IPS-18a (cell line): ENCODE results near the gene IRAK3.
A peak's percentile ranks its signal among the peaks of the same experiment; 100 is the strongest.

Experiments
- H3K27ac ChIP-seq: one replicate; pipeline ENCODE4 v1.5.1; 2013; ENCODE audit warnings: low read length
- H3K27me3 ChIP-seq: one replicate; pipeline ENCODE4 v1.6.1; 2013; ENCODE audit warnings: mild to moderate bottlenecking, low read length; ENCODE audit not compliant: control insufficient read depth, insufficient read depth
- H3K36me3 ChIP-seq: one replicate; pipeline ENCODE4 v1.6.1; 2013; ENCODE audit warnings: low read depth, low read length; ENCODE audit not compliant: control insufficient read depth
- H3K4me1 ChIP-seq: one replicate; pipeline ENCODE4 v1.6.1; 2013; ENCODE audit warnings: low read depth, low read length; ENCODE audit not compliant: control insufficient read depth
- H3K4me3 ChIP-seq: one replicate; pipeline ENCODE4 v1.5.1; 2013; ENCODE audit warnings: low read length
- H3K9ac ChIP-seq: one replicate; pipeline ENCODE4 v1.6.1; 2013; ENCODE audit warnings: mild to moderate bottlenecking, low read length, moderate library complexity
- H3K9me3 ChIP-seq: one replicate; pipeline ENCODE4 v1.6.1; 2013; ENCODE audit warnings: low read depth, low read length; ENCODE audit not compliant: control insufficient read depth

IRAK3 gene

DNA sequence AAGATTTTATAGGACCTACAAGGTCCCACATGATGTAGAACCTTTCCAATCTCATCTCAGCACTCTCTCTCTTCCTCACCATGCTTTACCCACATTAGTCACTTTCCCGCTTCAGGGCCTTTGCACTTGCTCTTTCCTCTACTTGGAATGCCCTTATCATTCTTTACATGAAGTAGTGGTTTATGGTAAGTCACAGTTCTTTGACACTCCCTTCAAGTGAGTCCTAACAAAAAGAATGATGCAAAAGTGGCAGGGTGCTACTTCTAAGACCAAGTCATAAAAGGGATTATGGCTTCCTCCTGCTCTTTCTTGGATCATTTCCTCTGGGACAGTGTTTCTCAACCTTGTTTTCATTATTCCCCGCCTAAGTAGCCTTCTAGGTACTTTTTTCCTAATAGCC lies 32.4 kb upstream of the IRAK3 start:
- Histone ChIP-seq H3K36me3 (peaks cover 4% of the 10 kb centered on the region), H3K4me1 (no peaks in the 10 kb centered on the region), H3K4me3 (no peak overlapping the region), H3K27ac (no peak overlapping the region), H3K9ac (no peak overlapping the region), H3K27me3 (no peaks in the 10 kb centered on the region), H3K9me3 (no peaks in the 10 kb centered on the region)

DNA sequence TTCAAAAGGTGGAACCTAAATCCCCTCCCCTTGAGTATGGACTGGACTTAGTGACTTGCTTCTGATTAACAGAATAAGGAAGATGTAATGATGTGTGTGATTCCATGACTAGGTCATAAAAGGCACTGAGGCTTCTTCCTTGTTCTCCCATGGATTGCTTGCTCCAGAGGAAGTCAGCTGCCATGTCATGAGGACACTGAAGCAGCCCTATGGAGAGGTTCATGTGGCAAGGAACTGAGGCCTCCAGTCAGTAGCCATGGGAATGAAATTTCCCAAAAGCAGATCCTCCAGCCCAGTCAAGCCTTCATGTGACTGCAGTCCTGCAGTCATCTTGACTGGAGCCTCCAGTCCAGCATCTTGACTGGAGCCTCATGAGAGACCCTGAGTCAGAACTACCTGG lies 29.9 kb upstream of the IRAK3 start:
- Histone ChIP-seq H3K4me1 (no peaks in the 10 kb centered on the region), H3K9ac (no peak overlapping the region), H3K27me3 (no peaks in the 10 kb centered on the region), H3K36me3 (peaks cover 4% of the 10 kb centered on the region), H3K4me3 (no peak overlapping the region), H3K9me3 (no peaks in the 10 kb centered on the region), H3K27ac (no peak overlapping the region)

DNA sequence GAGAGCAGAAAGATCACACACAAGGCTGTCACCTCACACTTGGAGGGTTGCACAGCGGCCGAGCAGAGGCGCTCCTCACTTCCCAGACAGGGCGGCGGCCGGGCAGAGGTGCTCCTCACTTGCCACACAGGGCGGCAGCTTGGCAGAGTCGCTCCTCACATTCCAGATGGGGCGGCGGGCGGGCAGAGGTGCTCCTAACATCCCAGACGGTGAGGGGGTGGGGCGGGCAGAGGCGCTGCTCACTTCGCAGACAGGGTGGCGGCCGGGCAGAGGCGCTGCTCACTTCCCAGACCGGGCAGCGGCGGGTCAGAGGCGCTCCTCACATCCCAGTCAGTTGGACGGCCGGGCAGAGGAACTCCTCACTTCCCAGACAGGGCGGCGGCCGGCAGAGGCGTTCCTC lies 28.3 kb upstream of the IRAK3 start:
- H3K4me3 ChIP-seq, result no peak overlapping the region
- no peak overlapping the region for H3K27ac ChIP-seq
- peaks cover 7% of the 10 kb centered on the region for H3K9me3 ChIP-seq
- no peaks in the 10 kb centered on the region for H3K27me3 ChIP-seq
- no peaks in the 10 kb centered on the region for H3K4me1 ChIP-seq
- H3K36me3 ChIP-seq, result peaks cover 4% of the 10 kb centered on the region
- no peak overlapping the region for H3K9ac ChIP-seq

DNA sequence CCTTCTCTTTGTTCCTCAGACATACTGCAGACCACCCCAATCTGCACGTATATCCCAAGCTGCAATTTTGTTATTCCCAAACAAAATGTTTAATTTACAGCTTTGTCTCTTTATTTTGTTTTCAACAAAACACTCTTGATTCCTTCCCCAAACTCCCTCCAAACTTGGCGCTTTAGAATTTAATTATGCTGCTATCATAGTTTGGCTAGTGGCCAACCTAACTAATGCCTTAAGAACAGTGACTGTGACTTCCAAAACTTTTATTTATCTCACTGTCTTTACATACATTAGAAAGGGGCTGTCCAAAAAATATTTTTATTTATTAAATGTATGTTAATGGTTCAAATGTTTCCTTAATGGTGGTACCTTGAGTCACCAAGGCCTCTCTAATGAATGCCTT lies 26.3 kb upstream of the IRAK3 start:
- H3K36me3 ChIP-seq, result peaks cover 4% of the 10 kb centered on the region
- H3K27ac ChIP-seq, result no peak overlapping the region
- no peak overlapping the region for H3K4me3 ChIP-seq
- peaks cover 7% of the 10 kb centered on the region for H3K9me3 ChIP-seq
- no peaks in the 10 kb centered on the region for H3K4me1 ChIP-seq
- H3K9ac ChIP-seq, result no peak overlapping the region
- no peaks in the 10 kb centered on the region for H3K27me3 ChIP-seq

DNA sequence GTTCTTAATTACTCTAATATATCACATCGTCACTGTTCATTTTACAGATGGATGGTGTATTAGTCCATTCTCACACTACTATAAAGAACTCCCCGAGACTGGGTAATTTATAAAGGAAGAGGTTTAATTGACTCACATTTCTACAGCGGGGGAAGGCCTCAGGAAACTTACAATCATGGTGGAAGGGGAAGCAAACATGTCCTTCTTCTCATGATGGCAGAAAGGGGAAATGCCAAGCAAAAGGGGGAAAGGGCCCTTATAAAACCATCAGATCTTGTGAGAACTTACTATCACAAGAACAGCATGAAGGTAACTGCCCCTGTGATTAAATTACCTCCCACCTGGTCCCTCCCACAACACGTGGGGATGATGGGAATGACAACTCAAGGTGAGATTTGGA lies 25.7 kb upstream of the IRAK3 start:
- no peaks in the 10 kb centered on the region for H3K27me3 ChIP-seq
- peaks cover 7% of the 10 kb centered on the region for H3K9me3 ChIP-seq
- no peak overlapping the region for H3K27ac ChIP-seq
- peaks cover 4% of the 10 kb centered on the region for H3K36me3 ChIP-seq
- no peak overlapping the region for H3K9ac ChIP-seq
- H3K4me3 ChIP-seq, result no peak overlapping the region
- H3K4me1 ChIP-seq, result peaks cover under 1% of the 10 kb centered on the region

DNA sequence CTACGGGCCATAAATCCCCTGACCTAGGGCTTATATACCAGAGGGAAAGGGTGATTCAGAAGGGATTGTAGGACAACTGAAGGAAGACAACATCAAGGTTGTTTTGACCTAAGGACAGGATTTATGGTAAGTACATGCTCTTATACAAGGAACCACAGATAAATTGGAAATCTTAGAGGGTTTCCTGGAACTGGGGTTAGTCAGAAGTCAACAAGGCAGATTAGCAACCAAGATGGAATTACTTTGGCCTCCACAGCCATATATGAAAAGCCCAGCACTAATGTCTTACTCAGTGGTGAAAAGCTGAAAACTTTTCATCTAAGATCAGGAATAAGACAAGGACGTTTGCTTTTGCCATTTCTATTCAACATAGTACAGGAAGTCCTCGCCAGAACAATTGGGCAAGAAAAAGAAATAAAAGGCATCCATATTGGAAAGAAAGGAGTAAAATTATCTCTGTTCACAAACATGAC lies 24.6 kb upstream of the IRAK3 start:
- Histone ChIP-seq H3K9ac (no peak overlapping the region), H3K4me3 (no peak overlapping the region), H3K9me3 (peaks cover 7% of the 10 kb centered on the region), H3K4me1 (peaks cover 7% of the 10 kb centered on the region), H3K27me3 (no peaks in the 10 kb centered on the region), H3K36me3 (peaks cover 4% of the 10 kb centered on the region), H3K27ac (no peak overlapping the region)

DNA sequence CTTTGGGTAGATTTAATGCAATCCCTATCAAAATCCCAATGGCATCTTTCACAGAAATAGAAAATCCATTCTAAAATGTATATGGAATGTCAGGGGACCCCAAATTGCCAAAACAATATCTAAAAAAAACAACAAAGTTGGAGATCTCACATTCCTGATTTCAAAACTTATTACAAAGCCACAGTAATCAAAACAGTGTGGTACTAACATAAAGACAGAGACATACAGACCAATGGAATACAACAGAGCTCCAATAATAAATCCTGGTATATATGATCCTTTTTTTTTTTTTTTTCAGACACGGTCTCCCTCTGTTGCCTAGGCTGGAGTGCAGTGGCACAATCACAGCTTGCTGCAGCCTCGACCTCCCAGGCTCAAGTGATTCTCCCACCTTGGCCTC lies 23.9 kb upstream of the IRAK3 start:
- Histone ChIP-seq H3K4me3 (no peak overlapping the region), H3K9me3 (peaks cover 7% of the 10 kb centered on the region), H3K9ac (no peak overlapping the region), H3K27me3 (no peaks in the 10 kb centered on the region), H3K36me3 (no peaks in the 10 kb centered on the region), H3K27ac (no peak overlapping the region), H3K4me1 (peaks cover 7% of the 10 kb centered on the region)

DNA sequence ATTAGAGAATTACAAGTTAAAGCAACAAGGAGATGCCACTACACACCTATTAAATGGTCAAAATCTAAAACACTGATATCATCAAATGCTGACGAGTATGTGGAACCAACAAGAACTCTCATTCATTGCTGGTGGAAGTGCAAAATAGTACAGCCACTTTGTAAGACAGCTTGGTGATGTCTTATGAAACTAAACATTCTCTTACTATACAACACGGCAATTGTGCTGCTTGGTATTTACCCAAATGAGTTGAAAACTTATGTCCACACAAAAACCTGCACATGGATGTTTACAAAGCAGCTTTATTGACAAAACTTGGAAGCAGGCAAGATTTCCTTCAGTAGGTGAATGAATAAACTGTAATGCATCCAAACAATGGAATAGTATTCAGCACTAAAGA lies 22.5 kb upstream of the IRAK3 start:
- Histone ChIP-seq H3K4me3 (no peak overlapping the region), H3K4me1 (peaks cover 7% of the 10 kb centered on the region), H3K27ac (no peak overlapping the region), H3K9me3 (peaks cover 7% of the 10 kb centered on the region), H3K36me3 (no peaks in the 10 kb centered on the region), H3K27me3 (no peaks in the 10 kb centered on the region), H3K9ac (no peak overlapping the region)

DNA sequence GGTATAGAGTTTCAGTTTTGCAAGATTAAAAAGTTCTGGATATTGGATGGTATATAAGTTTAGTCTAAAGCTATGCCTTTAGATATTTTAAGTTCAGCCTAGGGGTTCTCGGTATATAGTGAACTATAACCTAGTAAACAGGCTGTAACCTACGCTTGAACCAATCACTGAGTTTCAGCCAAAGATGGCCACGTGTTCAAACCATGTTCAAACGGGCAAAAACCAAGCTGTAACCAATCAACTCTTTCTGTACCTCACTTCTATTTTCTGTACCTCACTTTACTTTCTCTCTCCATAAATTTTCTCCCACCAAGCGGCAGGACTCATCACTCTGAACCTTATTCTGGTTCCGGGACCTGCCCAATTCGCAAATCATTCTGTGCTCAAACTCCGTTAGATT lies 20.6 kb upstream of the IRAK3 start:
- no peaks in the 10 kb centered on the region for H3K36me3 ChIP-seq
- H3K9me3 ChIP-seq, result peaks cover 7% of the 10 kb centered on the region
- no peak overlapping the region for H3K27ac ChIP-seq
- no peak overlapping the region for H3K9ac ChIP-seq
- H3K27me3 ChIP-seq, result no peaks in the 10 kb centered on the region
- H3K4me1 ChIP-seq, result peaks cover 7% of the 10 kb centered on the region
- peak overlapping the region; percentile 91 for H3K4me3 ChIP-seq

DNA sequence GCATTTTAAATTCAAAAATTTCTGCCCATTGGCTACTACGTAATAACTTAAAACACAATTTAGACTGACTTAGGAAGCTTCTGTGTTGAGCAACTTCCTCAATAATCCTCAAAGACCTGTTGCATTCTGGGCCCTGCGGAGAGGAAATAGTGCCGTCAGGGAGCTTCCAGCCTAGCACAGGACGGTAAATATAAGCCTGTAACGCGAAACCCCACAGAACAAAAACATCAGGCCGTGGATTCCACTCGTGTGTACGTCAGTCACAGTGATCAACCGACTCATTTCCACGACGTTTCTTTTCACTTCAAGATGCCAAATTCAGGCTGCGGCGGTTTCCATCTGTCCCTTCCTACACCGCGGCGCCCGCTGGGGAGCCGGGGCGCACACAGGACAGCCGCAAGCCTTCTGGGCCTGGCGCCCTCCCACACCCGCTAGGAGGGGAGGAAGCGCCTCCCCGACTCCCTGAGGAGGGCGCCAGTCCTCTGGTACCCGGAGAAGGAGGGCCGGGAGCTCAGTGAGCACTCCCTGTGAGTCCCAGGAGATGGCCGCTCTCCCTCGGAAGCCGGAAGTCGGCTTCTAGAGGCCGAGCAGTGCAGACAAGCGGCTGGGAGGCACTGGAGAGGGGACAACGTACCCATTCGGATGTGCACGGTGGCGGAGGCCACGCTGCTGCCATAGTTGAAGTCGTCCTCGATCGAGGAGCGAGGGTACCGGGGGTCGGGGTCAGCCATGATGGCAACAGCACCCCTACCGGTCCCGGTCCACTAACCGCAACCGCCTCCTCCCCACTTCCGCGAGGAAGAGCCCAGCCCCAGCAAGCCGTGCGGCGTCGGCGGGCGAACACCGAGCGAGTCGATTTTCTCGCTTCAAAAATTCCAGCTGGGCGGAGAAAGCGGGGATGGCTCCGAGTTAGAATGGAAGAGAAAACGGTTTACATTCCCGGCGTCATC lies 19.5 kb upstream of the IRAK3 start, which contains the start of gene TMBIM4:
Gene TMBIM4 (minus strand): TSS at position 776 of the 950 bp plus-strand sequence. CDS start 45 bp downstream, at position 731.
- Histone ChIP-seq H3K27ac (peak within 1 kb of the TSS; percentile 75), H3K4me3 (peak within 1 kb of the TSS; percentile 91), H3K27me3 (no peaks in the 10 kb centered on the region), H3K9ac (peak within 1 kb of the TSS; percentile 77), H3K9me3 (peaks cover 7% of the 10 kb centered on the region), H3K4me1 (peaks cover 7% of the 10 kb centered on the region), H3K36me3 (no peaks in the 10 kb centered on the region)

DNA sequence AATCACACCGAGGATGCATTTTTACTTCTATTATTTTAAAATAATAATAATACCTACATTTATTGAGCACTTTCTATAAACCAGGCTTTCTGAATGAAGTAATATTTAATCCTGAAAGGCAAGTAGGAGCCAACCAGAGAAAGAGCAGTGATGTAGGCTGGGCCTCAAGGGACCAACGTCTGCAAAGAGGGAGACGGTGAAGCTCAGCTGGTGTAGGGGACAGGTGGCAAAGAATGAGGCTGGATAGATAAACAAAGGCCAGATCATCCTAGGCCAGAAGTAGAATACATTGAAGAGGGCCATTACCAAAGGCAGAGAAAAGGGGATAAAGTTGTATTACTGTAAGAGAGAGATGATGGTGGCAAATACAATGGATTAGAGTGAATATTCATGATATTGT lies 18.4 kb upstream of the IRAK3 start:
- Histone ChIP-seq H3K9me3 (no peaks in the 10 kb centered on the region), H3K9ac (no peak overlapping the region), H3K4me3 (peak overlapping the region; percentile 91), H3K4me1 (peaks cover 7% of the 10 kb centered on the region), H3K27me3 (no peaks in the 10 kb centered on the region), H3K36me3 (no peaks in the 10 kb centered on the region), H3K27ac (no peak overlapping the region)
